Measurements from ENCODE around the gene HPCAL1. TPM values are rescaled to one million over a fixed set of nuclear protein-coding genes. Genes with fewer than 3 reads are reported as not detected.

The HPCAL1 gene
- total RNA-seq, 3 donors from 2014 or later (not counting 1 experiment from before 2014, with no cell fraction given), result 31.1 to 45.2 (median 39.8) TPM

GRCh38 chr2:10359246-10359645 lies 56.5 kb downstream of the HPCAL1 start:
- H3K27ac ChIP-seq (ENCODE audit: low read length), result no peak overlapping the region
- no peaks in the 10 kb centered on the region for H3K9me3 Mint-ChIP-seq
- H3K4me1 ChIP-seq (ENCODE audit: control insufficient read depth, insufficient read depth, low read length), result peaks cover 9% of the 10 kb centered on the region
- H3K27me3 ChIP-seq (ENCODE audit: control insufficient read depth, insufficient read depth, low read length), result no peaks in the 10 kb centered on the region
- H3K27ac Mint-ChIP-seq, result no peak overlapping the region
- no peaks in the 10 kb centered on the region for H3K27me3 Mint-ChIP-seq (ENCODE audit: low read depth in 2 of 2)
- H3K4me1 Mint-ChIP-seq, result peaks cover 29 to 38% of the 10 kb centered on the region in 2 donors
- no peak overlapping the region for H3K4me3 ChIP-seq (ENCODE audit: low read length)
- DNase-seq (no peak), ATAC-seq (no peak)
- no peaks in the 10 kb centered on the region for H3K36me3 Mint-ChIP-seq
- intact Hi-C loops (cut with micrococcal nuclease), result no loop called here
- H3K36me3 ChIP-seq (ENCODE audit: control insufficient read depth, insufficient read depth, low read length), result peaks cover 10% of the 10 kb centered on the region
- 94% methylated on average over 8 of the region's 8 CpGs for WGBS (ENCODE audit: insufficient coverage)
- TF ChIP-seq CTCF (IDR thresholded peaks at IDR 0.05), result no peak
- no peaks in the 10 kb centered on the region for H3K9me3 ChIP-seq (ENCODE audit: control insufficient read depth, insufficient read depth, low read length)
- no peak overlapping the region for H3K4me3 Mint-ChIP-seq

- no peak overlapping the region for H3K4me3 ChIP-seq (ENCODE audit: low read length)
- Mint-ChIP-seq H3K27me3 (ENCODE audit: low read depth in 2 of 2) (no peaks in the 10 kb centered on the region), H3K9me3 (no peaks in the 10 kb centered on the region), H3K36me3 (no peaks in the 10 kb centered on the region), H3K4me3 (no peak overlapping the region), H3K27ac (peak overlapping the region in 1 of 2 donors; percentile 10), H3K4me1 (peaks cover 23 to 36% of the 10 kb centered on the region in 2 donors)
- peaks cover 6% of the 10 kb centered on the region for H3K36me3 ChIP-seq (ENCODE audit: control insufficient read depth, insufficient read depth, low read length)
- DNase-seq (no peak), ATAC-seq (no peak)
- H3K27me3 ChIP-seq (ENCODE audit: control insufficient read depth, insufficient read depth, low read length), result no peaks in the 10 kb centered on the region
- WGBS (ENCODE audit: insufficient coverage), result 96% methylated on average over 21 of the region's 21 CpGs
- H3K9me3 ChIP-seq (ENCODE audit: control insufficient read depth, insufficient read depth, low read length), result no peaks in the 10 kb centered on the region
- peaks cover 9% of the 10 kb centered on the region for H3K4me1 ChIP-seq (ENCODE audit: control insufficient read depth, insufficient read depth, low read length)
- H3K27ac ChIP-seq (ENCODE audit: low read length), result no peak overlapping the region
- no peak for TF ChIP-seq CTCF (IDR thresholded peaks at IDR 0.05)
- intact Hi-C loops (cut with micrococcal nuclease), result no loop called here
These were observed 57.1 kb downstream of the HPCAL1 start for GRCh38 chr2:10359731-10360329.

GRCh38 chr2:10360460-10360849 lies 57.8 kb downstream of the HPCAL1 start:
- no peaks in the 10 kb centered on the region for H3K27me3 ChIP-seq (ENCODE audit: control insufficient read depth, insufficient read depth, low read length)
- DNase-seq (no peak), ATAC-seq (no peak)
- peaks cover 6% of the 10 kb centered on the region for H3K36me3 ChIP-seq (ENCODE audit: control insufficient read depth, insufficient read depth, low read length)
- peaks cover 14% of the 10 kb centered on the region for H3K4me1 ChIP-seq (ENCODE audit: control insufficient read depth, insufficient read depth, low read length)
- no peak for TF ChIP-seq CTCF (IDR thresholded peaks at IDR 0.05)
- no peak overlapping the region for H3K27ac ChIP-seq (ENCODE audit: low read length)
- Mint-ChIP-seq H3K27me3 (ENCODE audit: low read depth in 2 of 2) (no peaks in the 10 kb centered on the region), H3K36me3 (no peaks in the 10 kb centered on the region), H3K9me3 (no peaks in the 10 kb centered on the region), H3K27ac (no peak overlapping the region), H3K4me1 (peaks cover 23 to 39% of the 10 kb centered on the region in 2 donors), H3K4me3 (no peak overlapping the region)
- no peak overlapping the region for H3K4me3 ChIP-seq (ENCODE audit: low read length)
- WGBS (ENCODE audit: insufficient coverage), result 98% methylated on average over 8 of the region's 8 CpGs
- H3K9me3 ChIP-seq (ENCODE audit: control insufficient read depth, insufficient read depth, low read length), result no peaks in the 10 kb centered on the region
- intact Hi-C loops (cut with micrococcal nuclease), result no loop called here
